H9 (cell line): ENCODE measurements around the gene NFKBIZ. TPM values are rescaled to one million over a fixed set of nuclear protein-coding genes. Genes with fewer than 3 reads are reported as not detected.

Experiments used
- DNase-seq: peaks from one replicate; pipeline ENCODE4 v3.0.0-alpha.2; 2017
- H2AFZ ChIP-seq: one replicate; pipeline ENCODE4 v1.6.1; 2013; ENCODE audit warnings: mild to moderate bottlenecking, low read length, control low read depth, moderate library complexity
- H2AK5ac ChIP-seq: 2 replicates; pipeline ENCODE4 v1.6.1; 2013; ENCODE audit warnings: low read length, control low read depth, mixed read lengths; ENCODE audit not compliant: insufficient read length
- H2BK120ac ChIP-seq: one replicate; pipeline ENCODE4 v1.6.1; 2013; ENCODE audit warnings: low read depth, mild to moderate bottlenecking, low read length, control low read depth, inconsistent platforms; ENCODE audit not compliant: poor library complexity, severe bottlenecking
- H2BK12ac ChIP-seq: 2 replicates; pipeline ENCODE4 v1.6.1; 2013; ENCODE audit warnings: low read length, control low read depth, mixed read lengths, low read depth; ENCODE audit not compliant: insufficient read length
- H2BK15ac ChIP-seq: 2 replicates; pipeline ENCODE4 v1.6.1; 2013; ENCODE audit warnings: low read depth, low read length, control low read depth
- H2BK20ac ChIP-seq: one replicate; pipeline ENCODE4 v1.6.1; 2013; ENCODE audit warnings: low read depth, mild to moderate bottlenecking, low read length, control low read depth, inconsistent platforms; ENCODE audit not compliant: poor library complexity, severe bottlenecking
- H2BK5ac ChIP-seq: 2 replicates; pipeline ENCODE4 v1.6.1; 2013; ENCODE audit warnings: low read length, control low read depth, mixed read lengths; ENCODE audit not compliant: insufficient read length
- H3K14ac ChIP-seq: 2 replicates; pipeline ENCODE4 v1.6.1; 2013; ENCODE audit warnings: low read length, control low read depth; ENCODE audit not compliant: insufficient read depth
- H3K18ac ChIP-seq: 2 replicates; pipeline ENCODE4 v1.6.1; 2013; ENCODE audit warnings: low read depth, mild to moderate bottlenecking, mixed read lengths, low read length, control low read depth; ENCODE audit not compliant: insufficient read length
- H3K23ac ChIP-seq: 2 replicates; pipeline ENCODE4 v1.6.1; 2013; ENCODE audit warnings: low read length, control low read depth, mixed read lengths, low read depth; ENCODE audit not compliant: insufficient read length
- H3K23me2 ChIP-seq: 2 replicates; pipeline ENCODE4 v1.6.1; 2013; ENCODE audit warnings: low read depth, mild to moderate bottlenecking, mixed read lengths, low read length, control low read depth; ENCODE audit not compliant: insufficient read length, poor library complexity, severe bottlenecking
- H3K27ac ChIP-seq: 2 replicates; pipeline ENCODE4 v1.5.1; 2013; ENCODE audit warnings: low read length, control low read depth, mixed read lengths, low read depth; ENCODE audit not compliant: insufficient read length
- H3K27me3 ChIP-seq: 2 replicates; pipeline ENCODE4 v1.6.1; 2013; ENCODE audit warnings: low read length, control low read depth, inconsistent platforms; ENCODE audit not compliant: insufficient read depth
- H3K4ac ChIP-seq: 2 replicates; pipeline ENCODE4 v1.6.1; 2013; ENCODE audit warnings: low read depth, mild to moderate bottlenecking, control low read depth, inconsistent platforms, low read length, moderate library complexity
- H3K4me1 ChIP-seq: 2 replicates; pipeline ENCODE4 v1.6.1; 2013; ENCODE audit warnings: low read length, control low read depth, inconsistent platforms; ENCODE audit not compliant: insufficient read depth
- H3K4me2 ChIP-seq: 2 replicates; pipeline ENCODE4 v1.6.1; 2013; ENCODE audit warnings: low read length, control low read depth, mixed read lengths; ENCODE audit not compliant: insufficient read length, insufficient read depth
- H3K56ac ChIP-seq: 2 replicates; pipeline ENCODE4 v1.6.1; 2013; ENCODE audit warnings: low read depth, mild to moderate bottlenecking, mixed read lengths, low read length, control low read depth; ENCODE audit not compliant: insufficient read length
- H3K79me1 ChIP-seq: 2 replicates; pipeline ENCODE4 v1.6.1; 2013; ENCODE audit warnings: low read depth, mild to moderate bottlenecking, moderate library complexity, low read length, control low read depth, inconsistent platforms; ENCODE audit not compliant: insufficient read depth, poor library complexity, severe bottlenecking
- H3K79me2 ChIP-seq: 2 replicates; pipeline ENCODE4 v1.6.1; 2013; ENCODE audit warnings: low read length, control low read depth, inconsistent platforms; ENCODE audit not compliant: insufficient read depth
- H3K9ac ChIP-seq: 2 replicates; pipeline ENCODE4 v1.6.1; 2013; ENCODE audit warnings: low read length, control low read depth, mixed read lengths; ENCODE audit not compliant: insufficient read length; ENCODE audit errors: extremely low read depth
- H3K9me3 ChIP-seq: one replicate; pipeline ENCODE4 v1.6.1; 2013; ENCODE audit warnings: low read depth, low read length, inconsistent platforms; ENCODE audit not compliant: control insufficient read depth
- H3T11ph ChIP-seq: one replicate; pipeline ENCODE4 v1.6.1; 2013; ENCODE audit warnings: mild to moderate bottlenecking, low read length, control low read depth, inconsistent platforms
- H4K20me1 ChIP-seq: one replicate; pipeline ENCODE4 v1.6.1; 2013; ENCODE audit not compliant: control insufficient read depth, insufficient read length, insufficient read depth
- H4K5ac ChIP-seq: 2 replicates; pipeline ENCODE4 v1.6.1; 2013; ENCODE audit warnings: low read depth, mild to moderate bottlenecking, mixed read lengths, low read length, control low read depth; ENCODE audit not compliant: insufficient read length
- H4K8ac ChIP-seq: replicated peaks from 2 replicates; pipeline ENCODE4 v1.6.1; 2013; ENCODE audit warnings: low read length, control low read depth, mixed read lengths, low read depth; ENCODE audit not compliant: insufficient read length
- H4K91ac ChIP-seq: 2 replicates; pipeline ENCODE4 v1.6.1; 2013; ENCODE audit warnings: low read depth, mild to moderate bottlenecking, moderate library complexity, mixed read lengths, low read length, control low read depth; ENCODE audit not compliant: insufficient read length
- H3K27ac Mint-ChIP-seq, 3 experiments: 2 replicates in 2 of 3; 3 replicates in 1 of 3; pipeline ENCODE4 v1.8.0; 2020 to 2021; ENCODE audit warnings: mixed read lengths in 3 of 3, mild to moderate bottlenecking in 1 of 3, moderate library complexity in 1 of 3
- H3K27me3 Mint-ChIP-seq: 2 replicates; pipeline ENCODE4 v1.8.0; 2021; ENCODE audit warnings: low read depth, mild to moderate bottlenecking, moderate library complexity, mixed read lengths
- H3K36me3 Mint-ChIP-seq, 3 experiments: 2 replicates in 2 of 3; 3 replicates in 1 of 3; pipeline ENCODE4 v1.8.0; 2020 to 2021; ENCODE audit warnings: low read depth in 3 of 3, mixed read lengths in 3 of 3; ENCODE audit not compliant: insufficient read depth in 1 of 3
- H3K4me1 Mint-ChIP-seq, 2 experiments: 2 replicates each; pipeline ENCODE4 v1.8.0; 2020; ENCODE audit warnings: mixed read lengths in 2 of 2
- H3K4me3 Mint-ChIP-seq, 2 experiments: 2 replicates in 1 of 2; 3 replicates in 1 of 2; pipeline ENCODE4 v1.8.0; 2020 to 2021; ENCODE audit warnings: mild to moderate bottlenecking in 2 of 2, mixed read lengths in 2 of 2, moderate library complexity in 1 of 2
- H3K9me3 Mint-ChIP-seq, 2 experiments: 2 replicates in 1 of 2; 3 replicates in 1 of 2; pipeline ENCODE4 v1.8.0; 2020; ENCODE audit warnings: mild to moderate bottlenecking in 2 of 2, mixed read lengths in 2 of 2, moderate library complexity in 1 of 2
- CTCF ChIP-seq: fragments of 200-600 bp; sonication (generic); conservative IDR thresholded peaks from 3 replicates; pipeline ENCODE4 v1.8.0; 2021; ENCODE audit warnings: antibody characterized with exemption, mild to moderate bottlenecking
- total RNA-seq: library from RNA; stranded (reverse); gene quantifications from 2 replicates; pipeline ENCODE4 v1.2.1, GENCODE V29; 2021

Gene NFKBIZ
- total RNA-seq, 1 experiment from 2014 or later: 11.1 TPM

- no peaks in the 10 kb centered on the region for H4K20me1 ChIP-seq
- H3K27me3 ChIP-seq: no peaks in the 10 kb centered on the region
- H2BK5ac ChIP-seq: no peak overlapping the region
- H3K4me3 Mint-ChIP-seq: no peak overlapping the region
- no peak overlapping the region for H2BK15ac ChIP-seq
- no peak for DNase-seq
- H4K8ac ChIP-seq: no peak overlapping the region
- H3K9ac ChIP-seq: no peak overlapping the region
- no peak overlapping the region for H2AFZ ChIP-seq
- no peaks in the 10 kb centered on the region for H3K79me1 ChIP-seq
- no peaks in the 10 kb centered on the region for H3K4me1 ChIP-seq
- no peak overlapping the region for H2BK20ac ChIP-seq
- peaks cover 3 to 4% of the 10 kb centered on the region in 2 experiments; a peak in 3 of 4 replicates for H3K4me1 Mint-ChIP-seq
- no peak overlapping the region for H3K14ac ChIP-seq
- no peak overlapping the region for H2BK12ac ChIP-seq
- no peaks in the 10 kb centered on the region for H3K36me3 Mint-ChIP-seq
- H3K4me2 ChIP-seq: no peak overlapping the region
- H4K91ac ChIP-seq: no peak overlapping the region
- no peaks in the 10 kb centered on the region for H3K79me2 ChIP-seq
- no peaks in the 10 kb centered on the region for H3K9me3 Mint-ChIP-seq
- H3T11ph ChIP-seq: no peak overlapping the region
- no peaks in the 10 kb centered on the region for H3K23me2 ChIP-seq
- TF ChIP-seq CTCF: no peak
- H4K5ac ChIP-seq: no peak overlapping the region
- no peaks in the 10 kb centered on the region for H3K9me3 ChIP-seq
- no peak overlapping the region for H3K56ac ChIP-seq
- no peak overlapping the region for H3K23ac ChIP-seq
- H3K27ac Mint-ChIP-seq: no peak overlapping the region
- no peak overlapping the region for H3K27ac ChIP-seq
- H2BK120ac ChIP-seq: no peak overlapping the region
- no peak overlapping the region for H3K4ac ChIP-seq
- H3K18ac ChIP-seq: no peak overlapping the region
- no peaks in the 10 kb centered on the region for H3K27me3 Mint-ChIP-seq
- no peak overlapping the region for H2AK5ac ChIP-seq
Observed at GRCh38 chr3:101867511-101867910, 18.2 kb downstream of the NFKBIZ start.
